K562 (cell line): ENCODE measurements around the gene ABR. TPM values are rescaled to one million over a fixed set of nuclear protein-coding genes. Genes with fewer than 3 reads are reported as not detected.
"Not testable (repeated sequence)": the region's sequence is repeated elsewhere in the genome, so short reads cannot be mapped to it uniquely, and the experiment has no call there.

ENCODE experiments used
- ATAC-seq: fragments of 200-7000 bp; cut with Tn5 transposase; 3 replicates; pipeline ENCODE4 v1.9.1; 2020; ENCODE audit warnings: moderate library complexity
- BruUV-seq: library from RNA; stranded (reverse); fragments of 400-500 nt; replicated peaks from 2 replicates; lab custom pipeline; 2021; lab: Mats Ljungman, UMichigan
- CTCF ChIA-PET: fragments of 300-600 bp; formaldehyde crosslinking; extraction: SDS; loops from one replicate; lab custom pipeline; 2021; ENCODE audit warnings: low intra/inter-chr PET ratio; lab: Yijun Ruan, JAX
- POLR2A ChIA-PET: fragments of 300-600, 350-650 bp; sonication (Branson Sonifier 250); formaldehyde crosslinking; extraction: SDS; loops from one replicate; lab custom pipeline; 2021; ENCODE audit warnings: antibody characterized with exemption, inconsistent platforms; lab: Yijun Ruan, JAX
- DNase-seq, 4 experiments: peaks; one replicate each; pipeline versions ENCODE4 v3.0.0 to v3.0.0-alpha.2; 2011 to 2018; ENCODE audit warnings: low spot score in 3 of 4, mixed read lengths in 3 of 4; ENCODE audit errors: extremely low read depth in 1 of 4
- FAIRE-seq: peaks from 2 replicates; lab custom pipeline; 2011; peaks lifted over from hg19 to GRCh38; lab: Jason Lieb, UNC
- H2AFZ ChIP-seq: 2 replicates; pipeline ENCODE4 v1.6.0; 2011; ENCODE audit warnings: low read depth, low read length, control low read depth, inconsistent platforms
- H3K27ac ChIP-seq: fragments of 200-600 bp; 3 replicates; pipeline ENCODE4 v1.8.0; 2011; ENCODE audit warnings: low read depth, mild to moderate bottlenecking, control low read depth, inconsistent platforms, low read length, moderate library complexity, mixed read lengths; ENCODE audit errors: extremely low read depth
- H3K27me3 ChIP-seq, 2 experiments: fragments of 300-600 bp in 1 of 2; 2 replicates in 1 of 2; 3 replicates in 1 of 2; pipeline versions ENCODE4 v1.6.0 to v1.8.0; 2011; ENCODE audit warnings: inconsistent platforms in 2 of 2, low read length in 2 of 2, mild to moderate bottlenecking in 1 of 2, mixed read lengths in 1 of 2, moderate library complexity in 1 of 2; ENCODE audit not compliant: control insufficient read depth in 2 of 2, insufficient read depth in 2 of 2
- H3K36me3 ChIP-seq: fragments of 300-600 bp; 3 replicates; pipeline ENCODE4 v1.8.0; 2011; ENCODE audit warnings: mild to moderate bottlenecking, low read length, inconsistent platforms; ENCODE audit not compliant: control insufficient read depth, insufficient read depth
- H3K4me1 ChIP-seq, 2 experiments: fragments of 200-600 bp in 1 of 2; replicated peaks in 1 of 2; 2 replicates in 1 of 2; 3 replicates in 1 of 2; pipeline versions ENCODE4 v1.5.1 to v1.8.0; 2011; ENCODE audit warnings: inconsistent platforms in 2 of 2, low read length in 2 of 2, mild to moderate bottlenecking in 1 of 2, mixed read lengths in 1 of 2, moderate library complexity in 1 of 2; ENCODE audit not compliant: control insufficient read depth in 2 of 2, insufficient read depth in 2 of 2
- H3K4me2 ChIP-seq: 2 replicates; pipeline ENCODE4 v1.6.1; 2011; ENCODE audit warnings: low read length, control low read depth, inconsistent platforms, mixed read lengths; ENCODE audit not compliant: insufficient read depth
- H3K4me3 ChIP-seq: fragments of 200-600 bp; sonication (generic), shearing (Covaris generic); 2 replicates; pipeline ENCODE4 v1.5.1; 2016; ENCODE audit warnings: control low read depth, inconsistent platforms
- H3K79me2 ChIP-seq: fragments of 200-600 bp; 3 replicates; pipeline ENCODE4 v1.8.0; 2011; ENCODE audit warnings: low read length, inconsistent platforms; ENCODE audit not compliant: control insufficient read depth, insufficient read depth
- H3K9ac ChIP-seq, 2 experiments: 2 replicates each; pipeline versions ENCODE4 v1.6.0 to v1.6.1; 2011; ENCODE audit warnings: low read depth in 2 of 2, low read length in 2 of 2, control low read depth in 1 of 2, inconsistent platforms in 1 of 2, mild to moderate bottlenecking in 1 of 2, mixed read lengths in 1 of 2; ENCODE audit not compliant: insufficient read depth in 1 of 2
- H3K9me1 ChIP-seq: one replicate; pipeline ENCODE4 v1.6.0; 2011; ENCODE audit warnings: inconsistent platforms, mild to moderate bottlenecking, low read length, moderate library complexity; ENCODE audit not compliant: control insufficient read depth, insufficient read depth
- H3K9me3 ChIP-seq: replicated peaks from 2 replicates; pipeline ENCODE4 v1.5.1; 2011; ENCODE audit warnings: low read depth, low read length, inconsistent platforms; ENCODE audit not compliant: control insufficient read depth, insufficient read depth
- H4K20me1 ChIP-seq: replicated peaks from 2 replicates; pipeline ENCODE4 v1.6.1; 2011; ENCODE audit warnings: low read length, inconsistent platforms, mixed read lengths; ENCODE audit not compliant: control insufficient read depth, insufficient read depth
- ATF1 ChIP-seq, 2 experiments: fragments of 450-650 bp in 1 of 2; IDR thresholded peaks; 2 replicates each; pipeline ENCODE4 v1.6.1; 2016; ENCODE audit warnings: missing compliant biosample characterization in 1 of 2, missing genetic modification characterization in 1 of 2
- CBFA2T3 ChIP-seq: fragments of 450-650 bp; IDR thresholded peaks from 2 replicates; pipeline ENCODE4 v1.6.1; 2017
- CXXC5 ChIP-seq: fragments of 250-450 bp; sonication (Bioruptor Pico); IDR thresholded peaks from 2 replicates; pipeline ENCODE4 v1.8.0; 2022; ENCODE audit warnings: inconsistent platforms, mild to moderate bottlenecking, moderate library complexity
- EGR1 ChIP-seq: fragments of 450-650 bp; conservative IDR thresholded peaks from 2 replicates; pipeline ENCODE4 v1.6.1; 2017; ENCODE audit warnings: mild to moderate bottlenecking
- RBM34 ChIP-seq: fragments of 200-400 bp; formaldehyde crosslinking; IDR thresholded peaks from 2 replicates; pipeline ENCODE4 v1.6.1; 2018; ENCODE audit warnings: low read length, borderline replicate concordance; ENCODE audit not compliant: insufficient read depth
- XRCC5 ChIP-seq: fragments of 200-400 bp; formaldehyde crosslinking; IDR thresholded peaks from 2 replicates; pipeline ENCODE4 v1.6.1; 2017; ENCODE audit warnings: low read depth, mild to moderate bottlenecking, low read length
- ZBED1 ChIP-seq: IDR thresholded peaks from 2 replicates; pipeline ENCODE4 v1.6.1; 2014
- ZNF696 ChIP-seq: fragments of 250-450 bp; sonication (Bioruptor Pico); conservative IDR thresholded peaks from 2 replicates; pipeline ENCODE4 v1.4.0; 2020; ENCODE audit warnings: mild to moderate bottlenecking, moderate library complexity
- WGBS: fragments of 100-300 bp; shearing (Covaris generic); methylation state at CpG from one replicate; pipeline ENCODE4 v1.1.6; 2016; ENCODE audit warnings: low coverage, mixed read lengths; ENCODE audit not compliant: insufficient coverage; ENCODE audit errors: missing lambda C conversion rate; 5-methylcytosine and 5-hydroxymethylcytosine counted together
- in situ Hi-C: fragments of 300-500 bp; cut with MboI; formaldehyde crosslinking; loops from 4 replicates; pipeline ENCODE4 v1.15.0; 2018; ENCODE audit warnings: inconsistent platforms, mixed read lengths
- intact Hi-C: fragments of 100-400 bp; cut with micrococcal nuclease; formaldehyde crosslinking; loops from 2 replicates; pipeline ENCODE4 v1.14.2; 2022
- polyA plus RNA-seq, 8 experiments: library from polyadenylated mRNA; depleted of rRNA in 4 of 8; stranded (reverse) in 5 of 8; unstranded in 3 of 8; fragments of >200 nt; fragmentation: Nextera tagmentation in 2 of 8; fragmentation: Illumina TruSeq in 1 of 8; extraction: Ambion mirVana in 2 of 8; extraction: Trizol in 1 of 8; gene quantifications; 2 replicates each; pipeline versions ENCODE4 v1.2.1 to v1.2.3, GENCODE V29; 2011 to 2014; ENCODE audit warnings: inconsistent platforms in 1 of 8, missing spikeins in 1 of 8
- total RNA-seq, 7 experiments: library from RNA; depleted of rRNA in 6 of 7; stranded (reverse); fragments of >200 nt in 6 of 7; fragmentation: Illumina TruSeq in 2 of 7; extraction: Trizol in 2 of 7; gene quantifications; 2 replicates each; pipeline versions ENCODE4 v1.2.1 to v1.2.3, GENCODE V29; 2011 to 2021; ENCODE audit warnings: low replicate concordance in 1 of 7
- TF ChIP-seq, protein P1 (sequence below): fragments of 250-450 bp; sonication (Bioruptor Pico); IDR thresholded peaks from 2 replicates; pipeline ENCODE4 v1.8.0; 2022; ENCODE audit warnings: moderate library complexity, mild to moderate bottlenecking, inconsistent platforms
- TF ChIP-seq, protein P2 (sequence below), 2 experiments: fragments of 250-450 bp in 1 of 2; fragments of 450-650 bp in 1 of 2; sonication (Bioruptor Pico) in 1 of 2; IDR thresholded peaks; 2 replicates each; pipeline versions ENCODE4 v1.6.1 to v1.8.0; 2016 to 2021; ENCODE audit warnings: mild to moderate bottlenecking in 2 of 2, moderate library complexity in 2 of 2, missing compliant biosample characterization in 1 of 2, missing genetic modification characterization in 1 of 2
- TF ChIP-seq, protein P3 (sequence below), 2 experiments: fragments of 200-800 bp in 1 of 2; sonication (Bioruptor generic) in 1 of 2; sonication (generic) in 1 of 2; formaldehyde crosslinking in 1 of 2; IDR thresholded peaks in 1 of 2; conservative IDR thresholded peaks in 1 of 2; 2 replicates each; pipeline versions ENCODE4 v1.5.0 to v1.6.1; 2016 to 2020; ENCODE audit warnings: missing compliant biosample characterization in 1 of 2, missing genetic modification characterization in 1 of 2, missing genetic modification reagents in 1 of 2
- TF ChIP-seq, protein P4 (sequence below): fragments of 450-650 bp; formaldehyde crosslinking; IDR thresholded peaks from 2 replicates; pipeline ENCODE4 v1.4.0; 2020; ENCODE audit warnings: mild to moderate bottlenecking

The ABR gene
- total and polyA plus RNA-seq, 9 of the 15 experiments (the other 6 are each of a cell fraction or from before 2014, with no cell fraction given): 0.07 to 1.6 (median 0.37) TPM; not detected in 1

DNA sequence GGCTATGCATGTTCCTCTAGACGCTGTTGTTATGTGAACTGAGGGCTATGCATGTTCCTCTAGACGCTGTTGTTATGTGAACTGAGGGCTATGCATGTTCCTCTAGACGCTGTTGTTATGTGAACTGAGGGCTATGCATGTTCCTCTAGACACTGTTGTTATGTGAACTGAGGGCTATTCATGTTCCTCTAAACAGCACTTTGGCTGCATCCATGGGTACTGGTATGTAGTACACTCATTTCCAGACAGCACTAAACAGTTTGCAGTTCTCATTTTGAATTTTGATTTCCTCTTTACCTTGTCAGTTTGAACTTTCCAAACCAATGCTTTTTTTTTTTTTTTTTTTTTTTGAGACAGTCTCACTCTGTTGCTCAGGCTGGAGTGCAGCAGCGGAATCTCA is 114.4 kb downstream of the ABR start:
- H2AFZ ChIP-seq, H3K9ac ChIP-seq, H3K9me1 ChIP-seq, H3K9me3 ChIP-seq, H3K36me3 ChIP-seq, DNase-seq, BruUV-seq, FAIRE-seq, H3K27ac ChIP-seq, H3K79me2 ChIP-seq, H3K4me2 ChIP-seq, H4K20me1 ChIP-seq, CTCF ChIA-PET, H3K4me3 ChIP-seq, intact Hi-C loops, H3K4me1 ChIP-seq, ATAC-seq, POLR2A ChIA-PET, in situ Hi-C loops: not testable (repeated sequence)
- 0% methylated on average over 1 of the region's 4 CpGs for WGBS
- H3K27me3 ChIP-seq: peaks cover 13 to 17% of the 10 kb centered on the region in 2 experiments; a peak in 4 of 5 replicates

DNA sequence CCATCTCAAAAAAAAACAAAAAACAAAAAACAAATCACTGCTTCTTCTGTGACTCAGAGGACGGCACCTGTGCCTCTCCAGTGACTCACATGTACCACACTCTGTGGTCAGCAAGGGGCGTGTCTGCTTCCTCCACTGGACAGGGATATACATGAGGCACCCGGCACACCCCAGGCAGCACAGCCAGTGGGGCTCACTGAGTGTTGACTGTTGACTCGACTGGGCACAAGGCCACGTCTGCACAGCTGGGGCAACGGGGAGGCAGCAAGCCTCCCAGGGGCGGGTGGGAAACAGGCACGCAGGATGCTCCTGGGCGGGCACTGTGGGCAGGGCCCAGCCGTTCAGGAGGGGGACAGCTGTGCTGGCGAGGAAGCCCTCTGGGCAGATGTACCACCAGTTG is 118.8 kb downstream of the ABR start:
- Histone ChIP-seq H3K9me1 (no peaks in the 10 kb centered on the region), H3K36me3 (no peaks in the 10 kb centered on the region), H3K9ac (no peak overlapping the region), H3K4me1 (no peaks in the 10 kb centered on the region), H3K79me2 (no peaks in the 10 kb centered on the region), H2AFZ (no peak overlapping the region), H3K27me3 (peaks cover 0 to 11% of the 10 kb centered on the region in 2 experiments; a peak in 2 of 5 replicates), H3K27ac (no peak overlapping the region), H4K20me1 (no peaks in the 10 kb centered on the region; the same call in none of the 2 replicates), H3K4me3 (no peak overlapping the region), H3K4me2 (no peak overlapping the region), H3K9me3 (no peaks in the 10 kb centered on the region)
- DNase-seq: peak in 1 of 4 experiments; percentile 13
- ChIA-PET POLR2A (no interaction called here), CTCF (interaction anchor here (0.7 kb wide), 1 partner anchor 918 kb away, joined by 3 read pairs; no protein-coding TSS in a partner anchor)
- 0 out of 3 replicates have a peak, but pooled peaks have one; percentile 26 for ATAC-seq
- in situ Hi-C loops (no loop called here), intact Hi-C loops (no loop called here)
- 0% methylated on average over 7 of the region's 11 CpGs for WGBS
- BruUV-seq: no TSS peak
- no peak for FAIRE-seq
- TF ChIP-seq ZBED1 (no peak), ZNF696 (CRISPR knock-in tag) (no peak), EGR1 (no peak), CBFA2T3 (peak; percentile 14; the same call in 1 of the 2 replicates), RBM34 (no peak), ATF1 (CRISPR knock-in tag; IDR thresholded peaks at IDR 0.05) (no peak), ATF1 (tag; IDR thresholded peaks at IDR 0.05) (no peak), CXXC5 (no peak), XRCC5 (no peak)
- TF ChIP-seq, protein P1, sequence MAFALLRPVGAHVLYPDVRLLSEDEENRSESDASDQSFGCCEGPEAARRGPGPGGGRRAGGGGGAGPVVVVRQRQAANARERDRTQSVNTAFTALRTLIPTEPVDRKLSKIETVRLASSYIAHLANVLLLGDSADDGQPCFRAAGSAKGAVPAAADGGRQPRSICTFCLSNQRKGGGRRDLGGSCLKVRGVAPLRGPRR (CRISPR knock-in tag): no peak
- TF ChIP-seq, protein P2, sequence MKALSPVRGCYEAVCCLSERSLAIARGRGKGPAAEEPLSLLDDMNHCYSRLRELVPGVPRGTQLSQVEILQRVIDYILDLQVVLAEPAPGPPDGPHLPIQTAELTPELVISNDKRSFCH (CRISPR knock-in tag; IDR thresholded peaks at IDR 0.05): no peak
- TF ChIP-seq, protein P2 (tag; IDR thresholded peaks at IDR 0.05): no peak
- TF ChIP-seq, protein P3, sequence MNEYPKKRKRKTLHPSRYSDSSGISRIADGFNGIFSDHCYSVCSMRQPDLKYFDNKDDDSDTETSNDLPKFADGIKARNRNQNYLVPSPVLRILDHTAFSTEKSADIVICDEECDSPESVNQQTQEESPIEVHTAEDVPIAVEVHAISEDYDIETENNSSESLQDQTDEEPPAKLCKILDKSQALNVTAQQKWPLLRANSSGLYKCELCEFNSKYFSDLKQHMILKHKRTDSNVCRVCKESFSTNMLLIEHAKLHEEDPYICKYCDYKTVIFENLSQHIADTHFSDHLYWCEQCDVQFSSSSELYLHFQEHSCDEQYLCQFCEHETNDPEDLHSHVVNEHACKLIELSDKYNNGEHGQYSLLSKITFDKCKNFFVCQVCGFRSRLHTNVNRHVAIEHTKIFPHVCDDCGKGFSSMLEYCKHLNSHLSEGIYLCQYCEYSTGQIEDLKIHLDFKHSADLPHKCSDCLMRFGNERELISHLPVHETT (CRISPR knock-in tag; conservative IDR thresholded peaks at IDR 0.05 in 1 of 2, IDR thresholded peaks at IDR 0.05 in 1 of 2): no peak
- TF ChIP-seq, protein P4, sequence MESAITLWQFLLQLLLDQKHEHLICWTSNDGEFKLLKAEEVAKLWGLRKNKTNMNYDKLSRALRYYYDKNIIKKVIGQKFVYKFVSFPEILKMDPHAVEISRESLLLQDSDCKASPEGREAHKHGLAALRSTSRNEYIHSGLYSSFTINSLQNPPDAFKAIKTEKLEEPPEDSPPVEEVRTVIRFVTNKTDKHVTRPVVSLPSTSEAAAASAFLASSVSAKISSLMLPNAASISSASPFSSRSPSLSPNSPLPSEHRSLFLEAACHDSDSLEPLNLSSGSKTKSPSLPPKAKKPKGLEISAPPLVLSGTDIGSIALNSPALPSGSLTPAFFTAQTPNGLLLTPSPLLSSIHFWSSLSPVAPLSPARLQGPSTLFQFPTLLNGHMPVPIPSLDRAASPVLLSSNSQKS (CRISPR knock-in tag): no peak
